ENCODE measurements around the gene TASOR2. TPM values are rescaled to one million over a fixed set of nuclear protein-coding genes. Genes with fewer than 3 reads are reported as not detected.

Gene TASOR2
- total and polyA plus RNA-seq, 9 of the 15 experiments (the other 6 are each of a cell fraction or from before 2014, with no cell fraction given) = 12.7 to 75.3 (median 52.3) TPM

DNA sequence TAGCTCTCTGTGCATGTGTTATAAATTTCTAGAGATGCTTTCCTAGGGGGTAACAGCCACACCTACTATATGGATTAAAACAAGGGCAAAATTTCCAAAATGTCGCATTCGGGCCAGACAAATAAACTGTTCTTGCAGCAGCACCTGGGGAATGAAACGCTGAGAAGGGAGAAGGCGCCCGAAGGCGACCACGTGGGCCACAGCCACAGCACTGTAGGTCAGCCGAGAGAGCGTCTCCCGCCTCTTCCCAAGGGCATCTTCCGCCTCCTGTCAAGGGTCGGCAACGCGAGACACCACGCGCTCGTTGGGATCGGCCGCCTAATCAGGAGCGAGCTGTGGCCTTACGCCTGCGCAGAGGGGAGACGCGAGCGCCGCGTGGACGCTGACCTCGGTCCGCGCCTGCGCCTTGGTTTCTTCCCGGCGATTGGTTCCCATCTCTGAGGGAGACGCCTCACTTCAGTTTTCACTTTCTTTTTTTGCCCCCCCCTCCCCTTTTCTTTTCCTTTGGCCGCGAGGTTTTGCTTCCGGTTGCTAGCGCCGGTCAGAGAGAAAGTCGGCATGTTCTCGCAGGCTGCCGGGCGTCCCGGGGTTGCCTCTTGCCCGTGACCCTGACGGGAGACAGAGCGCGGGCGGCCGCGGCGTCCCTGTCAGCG, at the start of gene TASOR2 (continued):
- TF ChIP-seq, protein P1, sequence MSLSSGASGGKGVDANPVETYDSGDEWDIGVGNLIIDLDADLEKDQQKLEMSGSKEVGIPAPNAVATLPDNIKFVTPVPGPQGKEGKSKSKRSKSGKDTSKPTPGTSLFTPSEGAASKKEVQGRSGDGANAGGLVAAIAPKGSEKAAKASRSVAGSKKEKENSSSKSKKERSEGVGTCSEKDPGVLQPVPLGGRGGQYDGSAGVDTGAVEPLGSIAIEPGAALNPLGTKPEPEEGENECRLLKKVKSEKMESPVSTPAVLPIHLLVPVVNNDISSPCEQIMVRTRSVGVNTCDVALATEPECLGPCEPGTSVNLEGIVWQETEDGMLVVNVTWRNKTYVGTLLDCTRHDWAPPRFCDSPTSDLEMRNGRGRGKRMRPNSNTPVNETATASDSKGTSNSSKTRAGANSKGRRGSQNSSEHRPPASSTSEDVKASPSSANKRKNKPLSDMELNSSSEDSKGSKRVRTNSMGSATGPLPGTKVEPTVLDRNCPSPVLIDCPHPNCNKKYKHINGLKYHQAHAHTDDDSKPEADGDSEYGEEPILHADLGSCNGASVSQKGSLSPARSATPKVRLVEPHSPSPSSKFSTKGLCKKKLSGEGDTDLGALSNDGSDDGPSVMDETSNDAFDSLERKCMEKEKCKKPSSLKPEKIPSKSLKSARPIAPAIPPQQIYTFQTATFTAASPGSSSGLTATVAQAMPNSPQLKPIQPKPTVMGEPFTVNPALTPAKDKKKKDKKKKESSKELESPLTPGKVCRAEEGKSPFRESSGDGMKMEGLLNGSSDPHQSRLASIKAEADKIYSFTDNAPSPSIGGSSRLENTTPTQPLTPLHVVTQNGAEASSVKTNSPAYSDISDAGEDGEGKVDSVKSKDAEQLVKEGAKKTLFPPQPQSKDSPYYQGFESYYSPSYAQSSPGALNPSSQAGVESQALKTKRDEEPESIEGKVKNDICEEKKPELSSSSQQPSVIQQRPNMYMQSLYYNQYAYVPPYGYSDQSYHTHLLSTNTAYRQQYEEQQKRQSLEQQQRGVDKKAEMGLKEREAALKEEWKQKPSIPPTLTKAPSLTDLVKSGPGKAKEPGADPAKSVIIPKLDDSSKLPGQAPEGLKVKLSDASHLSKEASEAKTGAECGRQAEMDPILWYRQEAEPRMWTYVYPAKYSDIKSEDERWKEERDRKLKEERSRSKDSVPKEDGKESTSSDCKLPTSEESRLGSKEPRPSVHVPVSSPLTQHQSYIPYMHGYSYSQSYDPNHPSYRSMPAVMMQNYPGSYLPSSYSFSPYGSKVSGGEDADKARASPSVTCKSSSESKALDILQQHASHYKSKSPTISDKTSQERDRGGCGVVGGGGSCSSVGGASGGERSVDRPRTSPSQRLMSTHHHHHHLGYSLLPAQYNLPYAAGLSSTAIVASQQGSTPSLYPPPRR (CRISPR knock-in tag; IDR thresholded peaks at IDR 0.05; ENCODE audit: borderline replicate concordance) = 0 out of 2 replicates have a peak, but pooled peaks have one; percentile 54
- TF ChIP-seq FOSL1 (tag; conservative IDR thresholded peaks at IDR 0.05) (no peak), POLR2AphosphoS5 (IDR thresholded peaks at IDR 0.05; ENCODE audit: control insufficient read depth, insufficient read depth, low read depth, low read length) (peak; percentile 44), TOE1 (IDR thresholded peaks at IDR 0.05; ENCODE audit: borderline replicate concordance) (peak; percentile 74; the same call in 1 of the 2 replicates), TOE1 (CRISPR knock-in tag; IDR thresholded peaks at IDR 0.05; ENCODE audit: borderline replicate concordance, low read depth) (peak; percentile 89; the same call in 1 of the 2 replicates), ZNF764 (CRISPR knock-in tag; IDR thresholded peaks at IDR 0.05; ENCODE audit: low read depth) (no peak), SLC30A9 (CRISPR knock-in tag; IDR thresholded peaks at IDR 0.05) (no peak)
- TF ChIP-seq, protein P2, sequence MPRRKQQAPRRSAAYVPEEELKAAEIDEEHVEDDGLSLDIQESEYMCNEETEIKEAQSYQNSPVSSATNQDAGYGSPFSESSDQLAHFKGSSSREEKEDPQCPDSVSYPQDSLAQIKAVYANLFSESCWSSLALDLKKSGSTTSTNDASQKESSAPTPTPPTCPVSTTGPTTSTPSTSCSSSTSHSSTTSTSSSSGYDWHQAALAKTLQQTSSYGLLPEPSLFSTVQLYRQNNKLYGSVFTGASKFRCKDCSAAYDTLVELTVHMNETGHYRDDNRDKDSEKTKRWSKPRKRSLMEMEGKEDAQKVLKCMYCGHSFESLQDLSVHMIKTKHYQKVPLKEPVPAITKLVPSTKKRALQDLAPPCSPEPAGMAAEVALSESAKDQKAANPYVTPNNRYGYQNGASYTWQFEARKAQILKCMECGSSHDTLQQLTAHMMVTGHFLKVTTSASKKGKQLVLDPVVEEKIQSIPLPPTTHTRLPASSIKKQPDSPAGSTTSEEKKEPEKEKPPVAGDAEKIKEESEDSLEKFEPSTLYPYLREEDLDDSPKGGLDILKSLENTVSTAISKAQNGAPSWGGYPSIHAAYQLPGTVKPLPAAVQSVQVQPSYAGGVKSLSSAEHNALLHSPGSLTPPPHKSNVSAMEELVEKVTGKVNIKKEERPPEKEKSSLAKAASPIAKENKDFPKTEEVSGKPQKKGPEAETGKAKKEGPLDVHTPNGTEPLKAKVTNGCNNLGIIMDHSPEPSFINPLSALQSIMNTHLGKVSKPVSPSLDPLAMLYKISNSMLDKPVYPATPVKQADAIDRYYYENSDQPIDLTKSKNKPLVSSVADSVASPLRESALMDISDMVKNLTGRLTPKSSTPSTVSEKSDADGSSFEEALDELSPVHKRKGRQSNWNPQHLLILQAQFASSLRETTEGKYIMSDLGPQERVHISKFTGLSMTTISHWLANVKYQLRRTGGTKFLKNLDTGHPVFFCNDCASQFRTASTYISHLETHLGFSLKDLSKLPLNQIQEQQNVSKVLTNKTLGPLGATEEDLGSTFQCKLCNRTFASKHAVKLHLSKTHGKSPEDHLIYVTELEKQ (CRISPR knock-in tag; IDR thresholded peaks at IDR 0.05) = peak; percentile 85
- TF ChIP-seq, protein P3, sequence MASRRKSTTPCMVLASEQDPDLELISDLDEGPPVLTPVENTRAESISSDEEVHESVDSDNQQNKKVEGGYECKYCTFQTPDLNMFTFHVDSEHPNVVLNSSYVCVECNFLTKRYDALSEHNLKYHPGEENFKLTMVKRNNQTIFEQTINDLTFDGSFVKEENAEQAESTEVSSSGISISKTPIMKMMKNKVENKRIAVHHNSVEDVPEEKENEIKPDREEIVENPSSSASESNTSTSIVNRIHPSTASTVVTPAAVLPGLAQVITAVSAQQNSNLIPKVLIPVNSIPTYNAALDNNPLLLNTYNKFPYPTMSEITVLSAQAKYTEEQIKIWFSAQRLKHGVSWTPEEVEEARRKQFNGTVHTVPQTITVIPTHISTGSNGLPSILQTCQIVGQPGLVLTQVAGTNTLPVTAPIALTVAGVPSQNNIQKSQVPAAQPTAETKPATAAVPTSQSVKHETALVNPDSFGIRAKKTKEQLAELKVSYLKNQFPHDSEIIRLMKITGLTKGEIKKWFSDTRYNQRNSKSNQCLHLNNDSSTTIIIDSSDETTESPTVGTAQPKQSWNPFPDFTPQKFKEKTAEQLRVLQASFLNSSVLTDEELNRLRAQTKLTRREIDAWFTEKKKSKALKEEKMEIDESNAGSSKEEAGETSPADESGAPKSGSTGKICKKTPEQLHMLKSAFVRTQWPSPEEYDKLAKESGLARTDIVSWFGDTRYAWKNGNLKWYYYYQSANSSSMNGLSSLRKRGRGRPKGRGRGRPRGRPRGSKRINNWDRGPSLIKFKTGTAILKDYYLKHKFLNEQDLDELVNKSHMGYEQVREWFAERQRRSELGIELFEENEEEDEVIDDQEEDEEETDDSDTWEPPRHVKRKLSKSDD (conservative IDR thresholded peaks at IDR 0.05; ENCODE audit: low read length) = 0 out of 2 replicates have a peak, but pooled peaks have one; percentile 70
- TF ChIP-seq, protein P4, sequence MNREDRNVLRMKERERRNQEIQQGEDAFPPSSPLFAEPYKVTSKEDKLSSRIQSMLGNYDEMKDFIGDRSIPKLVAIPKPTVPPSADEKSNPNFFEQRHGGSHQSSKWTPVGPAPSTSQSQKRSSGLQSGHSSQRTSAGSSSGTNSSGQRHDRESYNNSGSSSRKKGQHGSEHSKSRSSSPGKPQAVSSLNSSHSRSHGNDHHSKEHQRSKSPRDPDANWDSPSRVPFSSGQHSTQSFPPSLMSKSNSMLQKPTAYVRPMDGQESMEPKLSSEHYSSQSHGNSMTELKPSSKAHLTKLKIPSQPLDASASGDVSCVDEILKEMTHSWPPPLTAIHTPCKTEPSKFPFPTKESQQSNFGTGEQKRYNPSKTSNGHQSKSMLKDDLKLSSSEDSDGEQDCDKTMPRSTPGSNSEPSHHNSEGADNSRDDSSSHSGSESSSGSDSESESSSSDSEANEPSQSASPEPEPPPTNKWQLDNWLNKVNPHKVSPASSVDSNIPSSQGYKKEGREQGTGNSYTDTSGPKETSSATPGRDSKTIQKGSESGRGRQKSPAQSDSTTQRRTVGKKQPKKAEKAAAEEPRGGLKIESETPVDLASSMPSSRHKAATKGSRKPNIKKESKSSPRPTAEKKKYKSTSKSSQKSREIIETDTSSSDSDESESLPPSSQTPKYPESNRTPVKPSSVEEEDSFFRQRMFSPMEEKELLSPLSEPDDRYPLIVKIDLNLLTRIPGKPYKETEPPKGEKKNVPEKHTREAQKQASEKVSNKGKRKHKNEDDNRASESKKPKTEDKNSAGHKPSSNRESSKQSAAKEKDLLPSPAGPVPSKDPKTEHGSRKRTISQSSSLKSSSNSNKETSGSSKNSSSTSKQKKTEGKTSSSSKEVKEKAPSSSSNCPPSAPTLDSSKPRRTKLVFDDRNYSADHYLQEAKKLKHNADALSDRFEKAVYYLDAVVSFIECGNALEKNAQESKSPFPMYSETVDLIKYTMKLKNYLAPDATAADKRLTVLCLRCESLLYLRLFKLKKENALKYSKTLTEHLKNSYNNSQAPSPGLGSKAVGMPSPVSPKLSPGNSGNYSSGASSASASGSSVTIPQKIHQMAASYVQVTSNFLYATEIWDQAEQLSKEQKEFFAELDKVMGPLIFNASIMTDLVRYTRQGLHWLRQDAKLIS (CRISPR knock-in tag; IDR thresholded peaks at IDR 0.05) = peak; percentile 85

All from K562 (cell line).